Suprapubic skin (tissue), 3 donors: ENCODE measurements around the gene NCBP3.

Experiments used
- CTCF ChIP-seq, 2 donors: fragments of 200-600 bp in 1 of 2; fragments of 450-650 bp in 1 of 2; sonication (generic) in 1 of 2; IDR thresholded peaks; one replicate each; pipeline ENCODE4 v1.5.1; 2016 to 2019; ENCODE audit warnings: antibody characterized with exemption in 2 of 2, mild to moderate bottlenecking in 1 of 2, moderate library complexity in 1 of 2
- EP300 ChIP-seq: sonication (generic); formaldehyde crosslinking; IDR thresholded peaks from one replicate; pipeline ENCODE4 v1.6.1; 2017; ENCODE audit warnings: antibody characterized with exemption

GRCh38 chr17:3873862-3874261 is 27.8 kb upstream of the NCBP3 start:
- TF ChIP-seq CTCF (IDR thresholded peaks at IDR 0.05) (no peak), EP300 (no peak)
